ENCODE data around the gene HEMGN. TPM values are rescaled to one million over a fixed set of nuclear protein-coding genes. Genes with fewer than 3 reads are reported as not detected.

HEMGN gene
- total and polyA plus RNA-seq, 2 donors (not counting 1 experiment from before 2014, with no cell fraction given): 0.06 TPM; not detected in 1

DNA sequence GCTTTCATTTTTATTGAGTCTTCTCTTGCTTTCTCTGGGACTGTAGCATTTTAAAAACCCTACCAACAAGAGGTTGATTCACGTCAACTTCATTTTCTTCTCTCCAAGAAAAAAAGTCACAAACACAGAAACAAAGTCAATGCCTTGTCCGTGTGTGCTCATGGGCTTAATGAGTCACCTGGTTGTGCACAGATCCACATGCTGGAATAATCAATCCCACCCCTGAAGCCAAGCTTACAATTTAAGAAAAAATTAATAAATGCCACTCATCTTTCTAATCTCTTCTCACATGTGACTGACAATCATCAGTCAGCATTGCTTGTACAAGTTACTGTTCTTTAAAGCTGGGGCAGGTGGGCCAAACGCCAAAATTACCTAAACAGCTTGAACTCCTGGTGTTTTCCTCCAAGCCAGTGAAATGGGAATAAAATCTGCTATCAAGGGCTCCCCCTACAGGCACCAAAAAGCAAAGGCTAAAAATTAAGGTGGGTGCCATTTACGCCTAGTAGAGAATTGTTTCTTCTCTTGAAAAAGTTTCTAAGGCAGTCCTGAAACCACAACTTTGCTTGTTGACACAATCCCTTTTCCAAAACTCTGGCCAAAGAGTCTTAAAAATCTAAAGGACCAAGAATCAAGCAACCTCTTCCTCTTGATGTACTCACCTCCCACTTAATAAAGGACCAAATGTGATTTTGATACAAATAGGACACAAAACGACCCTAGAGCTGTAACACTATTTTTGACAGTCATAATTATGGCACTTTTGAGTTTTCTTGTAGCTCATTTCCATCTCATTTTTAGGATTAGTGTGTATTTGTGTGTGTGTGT lies 37.0 kb downstream of the HEMGN start:
- Mint-ChIP-seq H3K27ac (no peak overlapping the region), H3K4me1 (peaks cover 17% of the 10 kb centered on the region), H3K9me3 (ENCODE audit: insufficient read depth) (no peaks in the 10 kb centered on the region), H3K4me3 (no peak overlapping the region), H3K27me3 (no peaks in the 10 kb centered on the region)
- H3K79me2 ChIP-seq (ENCODE audit: control insufficient read depth, insufficient read depth, low read length): peaks cover 47% of the 10 kb centered on the region
- H3K4me2 ChIP-seq (replicated peaks; ENCODE audit: low read depth, low read length, poor library complexity, severe bottlenecking): no peak overlapping the region
- TF ChIP-seq CTCF (IDR thresholded peaks at IDR 0.05) (peak; percentile 81), EZH2 (IDR thresholded peaks at IDR 0.05; ENCODE audit: borderline replicate concordance, insufficient read depth, low read depth, low read length, poor library complexity, severe bottlenecking) (no peak)
- H3K9me3 ChIP-seq (ENCODE audit: control extremely low read depth in 1 of 3, control insufficient read depth in 2 of 3, insufficient read depth in 1 of 3, low read length in 2 of 3): no peaks in the 10 kb centered on the region
- H3K27ac ChIP-seq (ENCODE audit: low read length in 2 of 2): no peak overlapping the region
- H3K9ac ChIP-seq (ENCODE audit: low read length): no peak overlapping the region
- peaks cover 2 to 9% of the 10 kb centered on the region in 2 donors for H3K4me1 ChIP-seq (ENCODE audit: control insufficient read depth in 2 of 2, insufficient read depth in 2 of 2, low read length in 2 of 2)
- no peak overlapping the region for H2AFZ ChIP-seq (ENCODE audit: insufficient read depth, low read depth, low read length, poor library complexity, severe bottlenecking)
- H4K20me1 ChIP-seq (ENCODE audit: control insufficient read depth, insufficient read depth, low read length, poor library complexity, severe bottlenecking): peaks cover 7% of the 10 kb centered on the region
- intact Hi-C loops (cut with micrococcal nuclease): loop anchor here (1.0 to 5.0 kb wide), 2 partner anchors 191 to 204 kb away; partner anchors contain the start of gene XPA
- CTCF ChIA-PET: interaction anchor here (0.6 to 4.8 kb wide), 22 partner anchors 9 to 358 kb away, joined by 3 to 31 read pairs (median 3); partner anchors contain the start of gene TRMO
- ATAC-seq (ENCODE audit: low read depth) (no peak), DNase-seq (peak; percentile 60)
- H3K36me3 ChIP-seq (replicated peaks in 1 of 2; ENCODE audit: control extremely low read depth in 1 of 2, control insufficient read depth in 1 of 2, extremely low read depth in 1 of 2, insufficient read depth in 2 of 2, low read length in 1 of 2): peaks cover under 1 to 27% of the 10 kb centered on the region in 2 experiments
- no peak overlapping the region for H3K4me3 ChIP-seq (ENCODE audit: control extremely low read depth in 1 of 5, extremely low read depth in 1 of 5, insufficient read depth in 1 of 5, low read depth in 2 of 5, low read length in 4 of 5)
- 91% methylated on average over 2 of the region's 5 CpGs for WGBS (ENCODE audit: insufficient coverage)
- POLR2A ChIA-PET: no interaction called here
- H3K27me3 ChIP-seq (replicated peaks in 1 of 4; ENCODE audit: control extremely low read depth in 1 of 4, control insufficient read depth in 3 of 4, insufficient read depth in 4 of 4, low read length in 3 of 4): no peaks in the 10 kb centered on the region
